Transverse colon (tissue), 3 donors: ENCODE results near the gene PTN.

Source experiments
- CTCF ChIP-seq, 5 experiments: fragments of 200-600 bp in 3 of 5; fragments of 450-650 bp in 2 of 5; sonication (generic) in 3 of 5; IDR thresholded peaks; 1 replicate in 2 of 5; 2 replicates in 3 of 5; pipeline ENCODE4 v1.5.1; 2016 to 2017; ENCODE audit warnings: antibody characterized with exemption in 5 of 5, inconsistent platforms in 3 of 5, mild to moderate bottlenecking in 2 of 5, moderate library complexity in 1 of 5
- POLR2A ChIP-seq: fragments of 450-650 bp; IDR thresholded peaks from one replicate; pipeline ENCODE4 v1.6.1; 2016; ENCODE audit warnings: antibody characterized with exemption, mild to moderate bottlenecking, moderate library complexity

DNA sequence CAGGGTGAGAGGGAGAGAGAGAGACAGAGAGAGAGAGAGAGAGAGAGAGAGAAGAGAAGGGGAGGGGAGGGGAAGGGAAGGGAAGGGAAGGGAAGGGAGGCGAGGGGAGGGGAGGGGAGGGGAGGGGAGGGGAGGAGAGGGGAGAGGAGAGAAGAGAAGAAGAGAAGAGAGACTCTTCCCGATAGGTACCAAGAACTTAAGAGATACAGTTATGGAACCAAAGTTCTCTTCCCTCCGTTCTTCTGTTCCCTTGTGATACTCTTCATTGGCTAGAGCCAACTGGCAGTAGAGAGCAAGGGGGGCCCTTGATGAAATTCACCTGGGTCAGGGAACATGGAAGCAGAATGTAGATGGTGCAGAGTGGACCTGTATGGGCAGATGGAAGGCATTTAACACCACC is 122.1 kb downstream of the PTN start:
- TF ChIP-seq CTCF (IDR thresholded peaks at IDR 0.05) (no peak), POLR2A (no peak)
